ENCODE data around the gene NOX3. TPM values are rescaled to one million over a fixed set of nuclear protein-coding genes. Genes with fewer than 3 reads are reported as not detected.

Gene NOX3
- total and polyA plus RNA-seq, 9 of the 15 experiments (the other 6 are each of a cell fraction or from before 2014, with no cell fraction given): not detected

DNA sequence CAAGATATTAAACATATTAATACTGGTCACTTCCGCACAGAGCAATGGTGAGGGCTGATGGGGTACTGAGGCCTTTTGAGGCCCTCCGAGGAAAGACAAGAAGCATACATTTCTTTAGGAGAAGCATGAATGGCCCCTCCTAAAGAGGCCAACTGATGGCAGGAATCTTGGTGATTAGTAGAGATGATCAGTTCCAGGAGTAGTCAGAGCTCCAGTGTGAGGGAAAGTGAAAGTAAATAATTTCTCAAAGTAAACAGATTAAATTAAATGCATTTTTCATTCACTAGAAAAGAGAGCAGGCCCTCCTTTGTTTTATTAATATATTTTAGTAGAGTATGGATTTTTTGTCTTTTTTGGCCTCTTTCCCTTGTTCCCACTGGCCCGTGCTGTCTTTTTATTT lies 38.2 kb downstream of the NOX3 start:
- TF ChIP-seq, protein P1, sequence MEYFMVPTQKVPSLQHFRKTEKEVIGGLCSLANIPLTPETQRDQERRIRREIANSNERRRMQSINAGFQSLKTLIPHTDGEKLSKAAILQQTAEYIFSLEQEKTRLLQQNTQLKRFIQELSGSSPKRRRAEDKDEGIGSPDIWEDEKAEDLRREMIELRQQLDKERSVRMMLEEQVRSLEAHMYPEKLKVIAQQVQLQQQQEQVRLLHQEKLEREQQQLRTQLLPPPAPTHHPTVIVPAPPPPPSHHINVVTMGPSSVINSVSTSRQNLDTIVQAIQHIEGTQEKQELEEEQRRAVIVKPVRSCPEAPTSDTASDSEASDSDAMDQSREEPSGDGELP (CRISPR knock-in tag; IDR thresholded peaks at IDR 0.05; ENCODE audit: borderline replicate concordance): no peak
- TF ChIP-seq FOXJ2 (tag; IDR thresholded peaks at IDR 0.05) (no peak), JUN (IDR thresholded peaks at IDR 0.05; ENCODE audit: borderline replicate concordance, low read depth, low read length) (no peak), JUN (CRISPR knock-in tag; IDR thresholded peaks at IDR 0.05; ENCODE audit: borderline replicate concordance) (no peak), HCFC1 (IDR thresholded peaks at IDR 0.05; ENCODE audit: low read depth, low read length) (no peak), NFE2L1 (tag; IDR thresholded peaks at IDR 0.05; ENCODE audit: borderline replicate concordance, low read depth) (no peak)
- TF ChIP-seq, protein P2, sequence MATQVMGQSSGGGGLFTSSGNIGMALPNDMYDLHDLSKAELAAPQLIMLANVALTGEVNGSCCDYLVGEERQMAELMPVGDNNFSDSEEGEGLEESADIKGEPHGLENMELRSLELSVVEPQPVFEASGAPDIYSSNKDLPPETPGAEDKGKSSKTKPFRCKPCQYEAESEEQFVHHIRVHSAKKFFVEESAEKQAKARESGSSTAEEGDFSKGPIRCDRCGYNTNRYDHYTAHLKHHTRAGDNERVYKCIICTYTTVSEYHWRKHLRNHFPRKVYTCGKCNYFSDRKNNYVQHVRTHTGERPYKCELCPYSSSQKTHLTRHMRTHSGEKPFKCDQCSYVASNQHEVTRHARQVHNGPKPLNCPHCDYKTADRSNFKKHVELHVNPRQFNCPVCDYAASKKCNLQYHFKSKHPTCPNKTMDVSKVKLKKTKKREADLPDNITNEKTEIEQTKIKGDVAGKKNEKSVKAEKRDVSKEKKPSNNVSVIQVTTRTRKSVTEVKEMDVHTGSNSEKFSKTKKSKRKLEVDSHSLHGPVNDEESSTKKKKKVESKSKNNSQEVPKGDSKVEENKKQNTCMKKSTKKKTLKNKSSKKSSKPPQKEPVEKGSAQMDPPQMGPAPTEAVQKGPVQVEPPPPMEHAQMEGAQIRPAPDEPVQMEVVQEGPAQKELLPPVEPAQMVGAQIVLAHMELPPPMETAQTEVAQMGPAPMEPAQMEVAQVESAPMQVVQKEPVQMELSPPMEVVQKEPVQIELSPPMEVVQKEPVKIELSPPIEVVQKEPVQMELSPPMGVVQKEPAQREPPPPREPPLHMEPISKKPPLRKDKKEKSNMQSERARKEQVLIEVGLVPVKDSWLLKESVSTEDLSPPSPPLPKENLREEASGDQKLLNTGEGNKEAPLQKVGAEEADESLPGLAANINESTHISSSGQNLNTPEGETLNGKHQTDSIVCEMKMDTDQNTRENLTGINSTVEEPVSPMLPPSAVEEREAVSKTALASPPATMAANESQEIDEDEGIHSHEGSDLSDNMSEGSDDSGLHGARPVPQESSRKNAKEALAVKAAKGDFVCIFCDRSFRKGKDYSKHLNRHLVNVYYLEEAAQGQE (IDR thresholded peaks at IDR 0.05; ENCODE audit: borderline replicate concordance): no peak
- TF ChIP-seq, protein P2 (CRISPR knock-in tag; IDR thresholded peaks at IDR 0.05; ENCODE audit: low read depth): no peak
- 2% methylated on average over 3 of the region's 3 CpGs for WGBS (ENCODE audit: insufficient coverage, low coverage, missing lambda C conversion rate)
- no peaks in the 10 kb centered on the region for H3K36me3 ChIP-seq (ENCODE audit: control insufficient read depth, insufficient read depth, low read length)
- BruUV-seq (replicated peaks): no TSS peak
- H3K27me3 ChIP-seq (ENCODE audit: control insufficient read depth in 2 of 2, insufficient read depth in 2 of 2, low read length in 2 of 2): peaks cover 7 to 10% of the 10 kb centered on the region in 2 experiments; a peak in 3 of 5 replicates
- intact Hi-C loops (cut with micrococcal nuclease) (no loop called here), in situ Hi-C loops (cut with MboI) (no loop called here)
- no peak overlapping the region for H3K9ac ChIP-seq (ENCODE audit: insufficient read depth in 1 of 2, low read depth in 2 of 2, low read length in 2 of 2)
- ChIA-PET CTCF (ENCODE audit: low intra/inter-chr PET ratio) (no interaction called here), POLR2A (interaction anchor here (1.1 to 1.2 kb wide), 2 partner anchors 12 to 30 kb away, joined by 3 to 4 read pairs; no protein-coding TSS in a partner anchor)
- DNase-seq (ENCODE audit: extremely low read depth in 1 of 4, low spot score in 3 of 4) (no peak), FAIRE-seq (no peak), ATAC-seq (no peak)
- H3K4me2 ChIP-seq (ENCODE audit: insufficient read depth, low read length): no peak overlapping the region
- H3K79me2 ChIP-seq (ENCODE audit: control insufficient read depth, insufficient read depth, low read length): no peaks in the 10 kb centered on the region
- H2AFZ ChIP-seq (ENCODE audit: low read depth, low read length): no peak overlapping the region
- no peaks in the 10 kb centered on the region for H4K20me1 ChIP-seq (replicated peaks; ENCODE audit: control insufficient read depth, insufficient read depth, low read length)
- H3K4me3 ChIP-seq: no peak overlapping the region
- H3K4me1 ChIP-seq (replicated peaks in 1 of 2; ENCODE audit: control insufficient read depth in 2 of 2, insufficient read depth in 2 of 2, low read length in 2 of 2): no peaks in the 10 kb centered on the region
- H3K27ac ChIP-seq (ENCODE audit: extremely low read depth, low read depth, low read length): no peak overlapping the region
- H3K9me3 ChIP-seq (replicated peaks; ENCODE audit: control insufficient read depth, insufficient read depth, low read depth, low read length): no peaks in the 10 kb centered on the region
- no peaks in the 10 kb centered on the region for H3K9me1 ChIP-seq (ENCODE audit: control insufficient read depth, insufficient read depth, low read length)

All from K562 (cell line).